Endodermal cell (in vitro differentiated cells): Measurements from ENCODE around the gene NEDD4L. TPM values are rescaled to one million over a fixed set of nuclear protein-coding genes. Genes with fewer than 3 reads are reported as not detected.
A peak's percentile ranks its signal among the peaks of the same experiment; 100 is the strongest.

Experiments used
- DNase-seq: peaks from one replicate; pipeline ENCODE4 v3.0.0-alpha.2; 2017
- H3K27ac ChIP-seq: 2 replicates; pipeline ENCODE4 v1.5.1; 2013; ENCODE audit warnings: mild to moderate bottlenecking, low read depth, low read length, moderate library complexity
- H3K27me3 ChIP-seq: 2 replicates; pipeline ENCODE4 v1.6.1; 2013; ENCODE audit warnings: mild to moderate bottlenecking, low read length, moderate library complexity; ENCODE audit not compliant: insufficient read depth, control insufficient read depth, poor library complexity, severe bottlenecking
- H3K36me3 ChIP-seq: 2 replicates; pipeline ENCODE4 v1.7.0; 2013; ENCODE audit warnings: mild to moderate bottlenecking, low read length, moderate library complexity; ENCODE audit not compliant: control insufficient read depth, insufficient read depth
- H3K4me1 ChIP-seq: one replicate; pipeline ENCODE4 v1.7.0; 2013; ENCODE audit warnings: low read length; ENCODE audit not compliant: control insufficient read depth, insufficient read depth
- H3K4me3 ChIP-seq: 2 replicates; pipeline ENCODE4 v1.5.1; 2013; ENCODE audit warnings: mild to moderate bottlenecking, low read length, moderate library complexity
- H3K9ac ChIP-seq: 2 replicates; pipeline ENCODE4 v1.6.1; 2013; ENCODE audit warnings: mild to moderate bottlenecking, low read length, moderate library complexity; ENCODE audit not compliant: poor library complexity, severe bottlenecking; ENCODE audit errors: extremely low read depth
- H3K9me3 ChIP-seq: 2 replicates; pipeline ENCODE4 v1.6.1; 2013; ENCODE audit warnings: mild to moderate bottlenecking, low read length, moderate library complexity; ENCODE audit not compliant: control insufficient read depth
- H3K27ac Mint-ChIP-seq: 2 replicates; pipeline ENCODE4 v1.8.0; 2020; ENCODE audit warnings: mixed read lengths
- H3K27me3 Mint-ChIP-seq: 2 replicates; pipeline ENCODE4 v1.8.0; 2021; ENCODE audit warnings: mild to moderate bottlenecking, mixed read lengths; ENCODE audit not compliant: insufficient read depth
- H3K36me3 Mint-ChIP-seq: 2 replicates; pipeline ENCODE4 v1.8.0; 2020; ENCODE audit warnings: low read depth, mixed read lengths
- H3K4me1 Mint-ChIP-seq: 2 replicates; pipeline ENCODE4 v1.8.0; 2020; ENCODE audit warnings: mixed read lengths
- H3K4me3 Mint-ChIP-seq: 2 replicates; pipeline ENCODE4 v1.8.0; 2020; ENCODE audit warnings: mild to moderate bottlenecking, moderate library complexity, mixed read lengths
- H3K9me3 Mint-ChIP-seq: 2 replicates; pipeline ENCODE4 v1.8.0; 2020; ENCODE audit warnings: mild to moderate bottlenecking, mixed read lengths
- WGBS, 2 experiments: methylation state at CpG; one replicate each; pipeline versions ENCODE4 v1.1.5 to v1.1.7; 2013; ENCODE audit warnings: missing lambda C conversion rate in 2 of 2, mixed read lengths in 1 of 2; ENCODE audit not compliant: insufficient coverage in 1 of 2, insufficient read length in 1 of 2; 5-methylcytosine and 5-hydroxymethylcytosine counted together
- total RNA-seq, 2 donors: library from RNA; stranded (reverse); fragmentation: NEBNext Ultra II Directional in 1 of 2; extraction: Animal tissue kit (Norgen Biotek cat#: 25700) in 1 of 2; gene quantifications; 2 replicates in 1 of 2; 3 replicates in 1 of 2; pipeline ENCODE4 v1.2.1, GENCODE V29; 2021
- TF ChIP-seq, protein P1 (sequence below): fragments of 200-600 bp; sonication (generic); conservative IDR thresholded peaks from 2 replicates; pipeline ENCODE4 v1.5.0; 2021; ENCODE audit warnings: antibody characterized with exemption, mild to moderate bottlenecking

Gene NEDD4L
- total RNA-seq, 2 donors from 2014 or later: 70.5 to 75.3 TPM

DNA sequence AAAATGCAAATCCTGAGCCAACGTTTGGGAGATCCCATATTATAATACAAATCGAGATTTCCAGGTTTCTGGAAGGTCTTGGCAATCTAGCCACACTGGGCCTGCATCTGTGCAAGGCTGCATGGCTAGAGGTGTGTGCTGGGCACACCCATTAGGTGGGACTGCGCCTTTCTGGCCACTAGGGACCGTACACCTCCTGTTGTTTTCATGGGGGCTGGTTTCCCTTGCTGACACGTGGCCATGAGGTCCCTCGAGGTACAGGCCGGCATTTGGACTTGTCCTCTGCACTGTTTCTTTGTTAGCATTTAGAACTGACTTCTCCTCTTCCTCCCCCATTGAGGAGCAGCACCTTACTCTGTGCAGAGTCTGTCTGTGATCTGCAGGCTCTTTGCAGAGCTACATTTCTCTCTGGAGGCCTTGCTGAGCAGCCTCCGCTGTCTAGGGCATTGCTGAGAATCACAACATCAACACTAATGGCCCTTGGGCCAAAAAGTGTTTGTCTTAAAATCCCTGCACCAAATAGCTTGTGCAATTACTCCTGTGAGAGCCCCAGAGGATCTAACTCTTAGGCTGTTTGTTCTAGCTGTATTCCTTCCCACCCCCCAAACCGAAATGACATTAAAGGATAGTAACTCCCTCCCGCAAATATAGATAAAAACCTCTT lies 131.2 kb downstream of the NEDD4L start:
- Mint-ChIP-seq H3K9me3 (no peaks in the 10 kb centered on the region), H3K4me3 (no peak overlapping the region), H3K4me1 (peaks cover 19% of the 10 kb centered on the region), H3K36me3 (peaks cover 10% of the 10 kb centered on the region), H3K27ac (no peak overlapping the region), H3K27me3 (no peaks in the 10 kb centered on the region)
- no peaks in the 10 kb centered on the region for H3K9me3 ChIP-seq
- H3K9ac ChIP-seq: no peak overlapping the region
- 76 to 81% methylated on average over 10 of the region's 10 CpGs for WGBS, 2 experiments
- TF ChIP-seq, protein P1, sequence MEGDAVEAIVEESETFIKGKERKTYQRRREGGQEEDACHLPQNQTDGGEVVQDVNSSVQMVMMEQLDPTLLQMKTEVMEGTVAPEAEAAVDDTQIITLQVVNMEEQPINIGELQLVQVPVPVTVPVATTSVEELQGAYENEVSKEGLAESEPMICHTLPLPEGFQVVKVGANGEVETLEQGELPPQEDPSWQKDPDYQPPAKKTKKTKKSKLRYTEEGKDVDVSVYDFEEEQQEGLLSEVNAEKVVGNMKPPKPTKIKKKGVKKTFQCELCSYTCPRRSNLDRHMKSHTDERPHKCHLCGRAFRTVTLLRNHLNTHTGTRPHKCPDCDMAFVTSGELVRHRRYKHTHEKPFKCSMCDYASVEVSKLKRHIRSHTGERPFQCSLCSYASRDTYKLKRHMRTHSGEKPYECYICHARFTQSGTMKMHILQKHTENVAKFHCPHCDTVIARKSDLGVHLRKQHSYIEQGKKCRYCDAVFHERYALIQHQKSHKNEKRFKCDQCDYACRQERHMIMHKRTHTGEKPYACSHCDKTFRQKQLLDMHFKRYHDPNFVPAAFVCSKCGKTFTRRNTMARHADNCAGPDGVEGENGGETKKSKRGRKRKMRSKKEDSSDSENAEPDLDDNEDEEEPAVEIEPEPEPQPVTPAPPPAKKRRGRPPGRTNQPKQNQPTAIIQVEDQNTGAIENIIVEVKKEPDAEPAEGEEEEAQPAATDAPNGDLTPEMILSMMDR: peak; percentile 51
- no peak overlapping the region for H3K4me3 ChIP-seq
- peaks cover 4% of the 10 kb centered on the region for H3K4me1 ChIP-seq
- no peaks in the 10 kb centered on the region for H3K27me3 ChIP-seq
- H3K36me3 ChIP-seq: peaks cover 4% of the 10 kb centered on the region
- no peak for DNase-seq
- H3K27ac ChIP-seq: no peak overlapping the region

DNA sequence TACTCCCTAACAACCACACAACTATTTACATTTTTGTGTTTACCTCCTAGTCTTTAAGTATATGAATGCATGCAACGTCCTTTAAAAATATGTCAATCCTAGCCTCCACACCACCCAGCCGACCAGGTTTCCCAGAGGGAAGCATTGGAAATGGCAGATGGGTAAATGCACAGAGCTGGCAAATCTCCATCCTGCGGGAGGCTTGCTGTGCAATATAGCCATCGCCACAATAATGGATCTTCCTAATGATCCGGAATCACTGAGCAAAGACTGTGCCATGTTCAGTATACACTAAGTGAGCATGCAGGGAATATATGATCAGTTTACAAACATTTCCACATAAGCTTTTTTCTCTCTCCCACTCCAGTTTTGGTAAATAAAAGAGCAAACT lies 131.8 kb downstream of the NEDD4L start:
- Histone ChIP-seq H3K9ac (no peak overlapping the region), H3K27me3 (no peaks in the 10 kb centered on the region), H3K4me1 (peaks cover 4% of the 10 kb centered on the region), H3K9me3 (no peaks in the 10 kb centered on the region), H3K4me3 (no peak overlapping the region), H3K36me3 (peaks cover 4% of the 10 kb centered on the region), H3K27ac (no peak overlapping the region)
- Mint-ChIP-seq H3K9me3 (no peaks in the 10 kb centered on the region), H3K27ac (no peak overlapping the region), H3K36me3 (peaks cover 10% of the 10 kb centered on the region), H3K27me3 (no peaks in the 10 kb centered on the region), H3K4me1 (peaks cover 19% of the 10 kb centered on the region), H3K4me3 (no peak overlapping the region)
- no peak for DNase-seq
- TF ChIP-seq, protein P1: no peak
- 92 to 100% methylated on average over 4 to 5 of the region's 5 CpGs for WGBS, 2 experiments

DNA sequence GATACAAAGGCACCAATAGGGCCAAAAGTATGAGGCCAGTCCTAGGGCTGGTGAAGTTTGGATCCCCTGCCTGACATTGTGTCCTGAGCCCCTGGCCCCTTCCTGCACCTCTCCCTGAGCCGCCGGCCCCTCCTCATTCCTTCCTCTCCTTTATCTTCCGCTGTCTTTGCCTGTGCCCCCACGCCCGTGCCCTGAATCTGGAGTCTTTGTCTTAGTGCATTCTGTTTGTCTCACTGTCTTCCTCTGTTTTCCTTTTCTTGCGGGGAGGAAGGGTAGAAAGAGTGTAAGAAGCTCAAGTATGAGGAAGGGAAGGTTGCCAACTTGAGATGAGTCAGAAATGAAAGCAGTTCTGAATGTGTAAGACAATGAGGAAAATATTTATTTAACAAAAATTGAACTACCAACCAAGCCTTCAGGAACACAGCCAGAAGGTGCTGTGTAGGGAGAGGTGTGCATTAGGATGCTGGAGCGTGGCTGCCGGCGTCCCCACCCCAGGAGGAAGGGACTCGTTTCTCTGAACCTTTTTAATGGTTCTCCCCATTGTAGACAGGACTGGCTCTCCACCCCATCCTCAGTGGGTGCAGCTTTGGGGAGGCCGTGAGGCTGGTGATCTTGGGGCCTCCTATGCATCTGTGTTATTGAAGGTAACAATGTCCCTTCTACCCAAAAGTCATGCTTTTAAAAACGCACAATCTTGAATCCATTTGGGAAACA lies 133.1 kb downstream of the NEDD4L start:
- Histone ChIP-seq H3K27me3 (no peaks in the 10 kb centered on the region), H3K9ac (no peak overlapping the region), H3K9me3 (no peaks in the 10 kb centered on the region), H3K4me1 (peaks cover 4% of the 10 kb centered on the region), H3K27ac (no peak overlapping the region), H3K36me3 (no peaks in the 10 kb centered on the region), H3K4me3 (no peak overlapping the region)
- DNase-seq: no peak
- 82 to 93% methylated on average over 2 to 12 of the region's 12 CpGs for WGBS, 2 experiments
- Mint-ChIP-seq H3K36me3 (peaks cover under 1% of the 10 kb centered on the region), H3K4me3 (no peak overlapping the region), H3K9me3 (no peaks in the 10 kb centered on the region), H3K27me3 (no peaks in the 10 kb centered on the region), H3K4me1 (peaks cover 19% of the 10 kb centered on the region), H3K27ac (no peak overlapping the region)
- TF ChIP-seq, protein P1: no peak
